PC-9 (cell line): Measurements from ENCODE around the gene FOXJ3. TPM values are rescaled to one million over a fixed set of nuclear protein-coding genes. Genes with fewer than 3 reads are reported as not detected.
"Not testable (repeated sequence)": the region's sequence is repeated elsewhere in the genome, so short reads cannot be mapped to it uniquely, and the experiment has no call there.

Experiments used
- BruUV-seq: library from RNA; stranded (reverse); fragments of 400-500 nt; replicated peaks from 2 replicates; lab custom pipeline; 2021; lab: Mats Ljungman, UMichigan
- CTCF ChIA-PET: fragments of 300-600 bp; sonication (Branson Sonifier 250); formaldehyde crosslinking; loops from one replicate; lab custom pipeline; 2022; ENCODE audit warnings: antibody characterized with exemption; lab: Charles Lee
- POLR2A ChIA-PET: fragments of 300-600 bp; sonication (Branson Sonifier 250); formaldehyde crosslinking; loops from one replicate; lab custom pipeline; 2022; ENCODE audit warnings: antibody characterized with exemption; ENCODE audit not compliant: unreplicated experiment; lab: Charles Lee
- DNase-seq, 2 experiments: peaks; one replicate each; pipeline versions ENCODE4 v3.0.0 to v3.0.0-alpha.2; 2015 to 2022; ENCODE audit warnings: mixed read lengths in 1 of 2
- H2AFZ ChIP-seq: fragments of 200-600 bp; sonication (generic); 2 replicates; pipeline ENCODE4 v1.8.1; 2017; ENCODE audit warnings: antibody characterized with exemption
- H3F3A ChIP-seq: fragments of 200-600 bp; sonication (generic); 2 replicates; pipeline ENCODE4 v1.8.1; 2017; ENCODE audit warnings: antibody characterized with exemption, mild to moderate bottlenecking, low read depth; ENCODE audit not compliant: insufficient read depth
- H3K27ac ChIP-seq: fragments of 200-600 bp; sonication (generic); 2 replicates; pipeline ENCODE4 v1.6.1; 2016; ENCODE audit warnings: mixed run types
- H3K27me3 ChIP-seq: fragments of 200-600 bp; sonication (generic); 2 replicates; pipeline ENCODE4 v1.6.1; 2016; ENCODE audit warnings: low read depth, mixed run types; ENCODE audit not compliant: insufficient read depth
- H3K36me3 ChIP-seq: fragments of 200-600 bp; sonication (generic); 2 replicates; pipeline ENCODE4 v1.6.1; 2016; ENCODE audit warnings: low read depth, mixed run types
- H3K4me1 ChIP-seq: fragments of 200-600 bp; sonication (generic); replicated peaks from 2 replicates; pipeline ENCODE4 v1.6.1; 2016; ENCODE audit warnings: mixed run types; ENCODE audit not compliant: insufficient read depth
- H3K4me2 ChIP-seq: fragments of 200-600 bp; sonication (generic); 2 replicates; pipeline ENCODE4 v1.6.1; 2017; ENCODE audit warnings: mixed run types
- H3K4me3 ChIP-seq: fragments of 200-600 bp; sonication (generic); 2 replicates; pipeline ENCODE4 v1.6.1; 2016; ENCODE audit warnings: mixed run types
- H3K79me2 ChIP-seq: fragments of 200-600 bp; sonication (generic); 2 replicates; pipeline ENCODE4 v1.6.1; 2017; ENCODE audit warnings: low read depth, mixed run types
- H3K9me2 ChIP-seq: fragments of 200-600 bp; sonication (generic); 2 replicates; pipeline ENCODE4 v1.8.1; 2017; ENCODE audit warnings: mild to moderate bottlenecking; ENCODE audit not compliant: insufficient read depth
- H3K9me3 ChIP-seq: fragments of 200-600 bp; sonication (generic); 2 replicates; pipeline ENCODE4 v1.8.1; 2016; ENCODE audit warnings: low read depth; ENCODE audit not compliant: insufficient read depth
- H4K20me1 ChIP-seq: fragments of 200-600 bp; sonication (generic); 2 replicates; pipeline ENCODE4 v1.8.1; 2017; ENCODE audit not compliant: insufficient read depth
- CTCF ChIP-seq: fragments of 200-600 bp; sonication (generic); conservative IDR thresholded peaks from 2 replicates; pipeline ENCODE4 v1.6.1; 2017; ENCODE audit warnings: mixed run types, antibody characterized with exemption, mild to moderate bottlenecking, moderate library complexity
- EZH2 ChIP-seq: fragments of 200-600 bp; sonication (generic); IDR thresholded peaks from 2 replicates; pipeline ENCODE4 v1.8.0; 2017; ENCODE audit warnings: antibody characterized with exemption, low read depth
- intact Hi-C: fragments of 100-400 bp; cut with micrococcal nuclease; formaldehyde crosslinking; loops from one replicate; pipeline ENCODE4 v1.10.0; 2022; ENCODE audit not compliant: unreplicated experiment
- total RNA-seq: library from RNA; stranded (reverse); gene quantifications from 2 replicates; pipeline ENCODE4 v1.2.3, GENCODE V29; 2021

FOXJ3 gene
- total RNA-seq, 1 experiment from 2014 or later, result 60.4 TPM

GRCh38 chr1:42209526-42210251 is 125.3 kb downstream of the FOXJ3 start:
- BruUV-seq, result no TSS peak

GRCh38 chr1:42206930-42207329 is 128.1 kb downstream of the FOXJ3 start:
- peaks cover 93% of the 10 kb centered on the region for H3K79me2 ChIP-seq

More at GRCh38 chr1:42209526-42210251, 125.3 kb downstream of the FOXJ3 start:
- H4K20me1 ChIP-seq, result no peaks in the 10 kb centered on the region
- intact Hi-C loops, result loop anchor here (1.0 to 2.0 kb wide), 3 partner anchors 13 to 131 kb away; no protein-coding TSS in a partner anchor
- H3K4me3 ChIP-seq, result no peak overlapping the region
- H2AFZ ChIP-seq, result no peak overlapping the region
- peak overlapping the region; percentile 41 for H3K4me2 ChIP-seq
- peaks cover 21% of the 10 kb centered on the region; the same call in 1 of the 2 replicates for H3K9me3 ChIP-seq
- peaks cover 99% of the 10 kb centered on the region for H3K4me1 ChIP-seq
- TF ChIP-seq EZH2 (no peak), CTCF (no peak)
- peaks cover 24% of the 10 kb centered on the region for H3K36me3 ChIP-seq
- H3K9me2 ChIP-seq, result no peaks in the 10 kb centered on the region
- H3F3A ChIP-seq, result peaks cover 77% of the 10 kb centered on the region
- H3K27me3 ChIP-seq, result no peaks in the 10 kb centered on the region
- CTCF ChIA-PET, result no interaction called here
- H3K79me2 ChIP-seq, result peaks cover 90% of the 10 kb centered on the region
- POLR2A ChIA-PET, result no interaction called here
- peak; percentile 64 to 68 for DNase-seq
- peak overlapping the region; percentile 66 for H3K27ac ChIP-seq

GRCh38 chr1:42206164-42206563 is 128.9 kb downstream of the FOXJ3 start:
- Histone ChIP-seq H4K20me1 (no peaks in the 10 kb centered on the region), H3F3A (peaks cover 62% of the 10 kb centered on the region), H2AFZ (no peak overlapping the region), H3K27me3 (no peaks in the 10 kb centered on the region), H3K4me2 (peak overlapping the region; percentile 71), H3K36me3 (peaks cover 47% of the 10 kb centered on the region), H3K4me3 (no peak overlapping the region), H3K9me3 (peaks cover 34% of the 10 kb centered on the region), H3K79me2 (peaks cover 92% of the 10 kb centered on the region), H3K9me2 (no peaks in the 10 kb centered on the region), H3K27ac (peak overlapping the region; percentile 91), H3K4me1 (peaks cover 65% of the 10 kb centered on the region)
- TF ChIP-seq CTCF (no peak), EZH2 (no peak)
- ChIA-PET POLR2A (interaction anchor here (0.7 kb wide), 2 partner anchors 50 to 344 kb away, joined by 5 to 8 read pairs; no protein-coding TSS in a partner anchor), CTCF (no interaction called here)
- intact Hi-C loops, result loop anchor here (1.0 kb wide), 1 partner anchor 16 kb away; no protein-coding TSS in a partner anchor
- no TSS peak for BruUV-seq
- DNase-seq, result peak; percentile 79 to 99

More at GRCh38 chr1:42206930-42207329, 128.1 kb downstream of the FOXJ3 start:
- H3K36me3 ChIP-seq, result peaks cover 42% of the 10 kb centered on the region
- peaks cover 63% of the 10 kb centered on the region for H3F3A ChIP-seq
- H3K27me3 ChIP-seq, POLR2A ChIA-PET, CTCF ChIA-PET, H3K9me2 ChIP-seq, BruUV-seq, H4K20me1 ChIP-seq, H2AFZ ChIP-seq: not testable (repeated sequence)
- intact Hi-C loops, result loop anchor here (1.0 kb wide), 1 partner anchor 15 kb away; no protein-coding TSS in a partner anchor
- H3K9me3 ChIP-seq, result peaks cover 33% of the 10 kb centered on the region
- H3K4me3 ChIP-seq, result peak overlapping the region; percentile 8; the same call in 1 of the 2 replicates
- peak overlapping the region; percentile 71 for H3K4me2 ChIP-seq
- DNase-seq, result peak in 1 of 2 experiments; percentile 70
- H3K27ac ChIP-seq, result peak overlapping the region; percentile 91
- peaks cover 73% of the 10 kb centered on the region for H3K4me1 ChIP-seq
